Esophagus squamous epithelium (tissue), 5 donors: ENCODE results near the gene LNP1. TPM values are rescaled to one million over a fixed set of nuclear protein-coding genes. Genes with fewer than 3 reads are reported as not detected.

Source experiments
- DNase-seq: peaks from one replicate; lab custom pipeline; 2025; lab: John Stamatoyannopoulos, UW
- H3K27ac ChIP-seq, 4 donors: fragments of 200-600 bp; sonication (generic); one replicate each; pipeline ENCODE4 v1.5.1; 2016 to 2019; ENCODE audit warnings: mild to moderate bottlenecking in 1 of 4
- H3K27me3 ChIP-seq, 4 donors: fragments of 200-600 bp; sonication (generic); 1 replicate in 3 of 4; 2 replicates in 1 of 4; pipeline versions ENCODE4 v1.5.1 to v1.6.0; 2017 to 2021; ENCODE audit warnings: antibody characterized with exemption in 1 of 4
- H3K36me3 ChIP-seq, 3 donors: fragments of 200-600 bp; sonication (generic); one replicate each; pipeline ENCODE4 v1.5.1; 2016 to 2019
- H3K4me1 ChIP-seq, 3 donors: fragments of 200-600 bp; sonication (generic); one replicate each; pipeline ENCODE4 v1.5.1; 2017 to 2019
- H3K4me3 ChIP-seq, 4 donors: fragments of 200-600 bp; sonication (generic); 1 replicate in 3 of 4; 2 replicates in 1 of 4; pipeline ENCODE4 v1.5.1; 2016 to 2019; ENCODE audit warnings: mild to moderate bottlenecking in 2 of 4, moderate library complexity in 1 of 4
- H3K9me3 ChIP-seq, 3 donors: fragments of 200-600 bp; sonication (generic); one replicate each; pipeline ENCODE4 v1.5.1; 2016 to 2019
- POLR2A ChIP-seq, 4 donors: fragments of 450-650 bp; IDR thresholded peaks; one replicate each; pipeline ENCODE4 v1.6.1; 2017; ENCODE audit warnings: antibody characterized with exemption in 4 of 4, mild to moderate bottlenecking in 4 of 4, moderate library complexity in 3 of 4
- WGBS, 2 donors: methylation state at CpG; one replicate each; pipeline ENCODE4 v1.1.5; 2018; 5-methylcytosine and 5-hydroxymethylcytosine counted together
- intact Hi-C: fragments of 100-400 bp; cut with DNase I; formaldehyde crosslinking; loops from one replicate; pipeline ENCODE4 v1.15.0; 2022
- total RNA-seq, 4 donors: library from RNA; depleted of rRNA; stranded (reverse); fragments of >200 nt; gene quantifications; one replicate each; pipeline ENCODE4 v1.1.0, GENCODE V29; 2016
- TF ChIP-seq, protein P1 (sequence below), 6 experiments: fragments of 450-650 bp in 4 of 6; fragments of 200-600 bp in 2 of 6; sonication (generic) in 2 of 6; IDR thresholded peaks; one replicate each; pipeline ENCODE4 v1.5.1; 2016 to 2019; ENCODE audit warnings: antibody characterized with exemption in 6 of 6, mild to moderate bottlenecking in 4 of 6, moderate library complexity in 4 of 6
- donor health status: DM: yes; HTN: yes; CAD: no.

Gene LNP1
- total RNA-seq, 4 donors from 2014 or later = 0.31 to 1.5 (median 0.97) TPM

DNA sequence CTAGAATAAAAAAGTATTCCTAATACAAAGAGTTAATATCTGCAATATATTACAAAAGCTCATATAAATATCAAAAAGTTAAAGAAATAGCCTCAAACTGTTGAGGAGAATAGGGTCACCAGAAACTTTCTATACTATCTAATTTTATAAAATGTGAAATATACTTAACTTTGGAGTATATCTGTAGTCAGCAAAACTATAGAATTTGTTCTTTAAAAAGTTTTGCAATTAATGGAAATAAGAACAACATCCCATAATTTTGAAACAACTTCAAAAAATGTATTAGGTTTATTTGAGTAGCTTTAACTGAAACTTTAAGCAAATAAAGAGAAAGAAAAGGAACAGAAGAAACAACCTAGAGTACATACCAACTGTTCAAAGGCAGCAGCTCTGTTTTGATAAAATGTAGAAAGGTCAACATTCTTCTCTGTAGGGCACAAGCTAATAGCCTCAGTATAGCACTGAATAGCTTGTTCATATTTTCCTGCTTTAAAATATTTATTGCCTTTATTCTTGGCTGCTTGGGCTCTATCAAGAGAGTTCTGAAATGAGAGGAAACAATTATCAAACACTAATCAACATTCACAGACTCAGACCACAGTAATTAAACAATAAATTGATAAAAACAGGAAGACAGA, 14.8 kb upstream of the LNP1 start:
- H3K36me3 ChIP-seq = peaks cover 0 to 85% (median 0%) of the 10 kb centered on the region in 3 donors
- peaks cover 0 to 11% (median 8%) of the 10 kb centered on the region in 3 donors for H3K9me3 ChIP-seq
- no peak overlapping the region for H3K4me3 ChIP-seq
- no peak overlapping the region for H3K27ac ChIP-seq
- no peak for DNase-seq
- H3K27me3 ChIP-seq = no peaks in the 10 kb centered on the region
- TF ChIP-seq POLR2A (IDR thresholded peaks at IDR 0.05) = no peak
- TF ChIP-seq, protein P1, sequence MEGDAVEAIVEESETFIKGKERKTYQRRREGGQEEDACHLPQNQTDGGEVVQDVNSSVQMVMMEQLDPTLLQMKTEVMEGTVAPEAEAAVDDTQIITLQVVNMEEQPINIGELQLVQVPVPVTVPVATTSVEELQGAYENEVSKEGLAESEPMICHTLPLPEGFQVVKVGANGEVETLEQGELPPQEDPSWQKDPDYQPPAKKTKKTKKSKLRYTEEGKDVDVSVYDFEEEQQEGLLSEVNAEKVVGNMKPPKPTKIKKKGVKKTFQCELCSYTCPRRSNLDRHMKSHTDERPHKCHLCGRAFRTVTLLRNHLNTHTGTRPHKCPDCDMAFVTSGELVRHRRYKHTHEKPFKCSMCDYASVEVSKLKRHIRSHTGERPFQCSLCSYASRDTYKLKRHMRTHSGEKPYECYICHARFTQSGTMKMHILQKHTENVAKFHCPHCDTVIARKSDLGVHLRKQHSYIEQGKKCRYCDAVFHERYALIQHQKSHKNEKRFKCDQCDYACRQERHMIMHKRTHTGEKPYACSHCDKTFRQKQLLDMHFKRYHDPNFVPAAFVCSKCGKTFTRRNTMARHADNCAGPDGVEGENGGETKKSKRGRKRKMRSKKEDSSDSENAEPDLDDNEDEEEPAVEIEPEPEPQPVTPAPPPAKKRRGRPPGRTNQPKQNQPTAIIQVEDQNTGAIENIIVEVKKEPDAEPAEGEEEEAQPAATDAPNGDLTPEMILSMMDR (IDR thresholded peaks at IDR 0.05) = no peak
- intact Hi-C loops = no loop called here
- no peaks in the 10 kb centered on the region for H3K4me1 ChIP-seq

DNA sequence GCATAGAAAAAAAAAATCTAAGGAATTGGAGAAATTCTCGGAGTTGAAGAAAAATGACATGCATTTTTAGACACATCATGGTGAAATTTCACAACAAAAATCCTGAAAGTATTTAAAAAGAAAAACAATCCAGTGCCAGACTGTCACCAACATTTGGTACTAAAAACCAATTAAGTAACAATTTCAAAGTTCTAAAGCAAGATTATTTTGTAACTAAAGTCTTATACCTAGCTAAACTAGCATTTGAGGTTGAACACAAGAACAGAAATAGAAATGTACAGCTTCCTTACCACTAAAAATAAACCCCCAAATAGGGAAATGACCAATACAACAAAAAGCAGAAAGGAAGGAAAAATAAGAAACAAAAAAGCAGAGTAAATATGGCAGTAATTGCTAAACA, 12.3 kb upstream of the LNP1 start:
- no peak overlapping the region for H3K27ac ChIP-seq
- H3K27me3 ChIP-seq = no peaks in the 10 kb centered on the region
- intact Hi-C loops = no loop called here
- peaks cover 0 to 60% (median 0%) of the 10 kb centered on the region in 3 donors for H3K36me3 ChIP-seq
- no peak for TF ChIP-seq POLR2A (IDR thresholded peaks at IDR 0.05)
- TF ChIP-seq, protein P1 (IDR thresholded peaks at IDR 0.05) = no peak
- WGBS, 2 donors = 100% methylated on average over 1 of the region's 1 CpG
- no peak overlapping the region for H3K4me3 ChIP-seq
- no peak for DNase-seq
- peaks cover 0 to 14% (median 0%) of the 10 kb centered on the region in 3 donors for H3K4me1 ChIP-seq
- peaks cover 0 to 11% (median 8%) of the 10 kb centered on the region in 3 donors for H3K9me3 ChIP-seq

DNA sequence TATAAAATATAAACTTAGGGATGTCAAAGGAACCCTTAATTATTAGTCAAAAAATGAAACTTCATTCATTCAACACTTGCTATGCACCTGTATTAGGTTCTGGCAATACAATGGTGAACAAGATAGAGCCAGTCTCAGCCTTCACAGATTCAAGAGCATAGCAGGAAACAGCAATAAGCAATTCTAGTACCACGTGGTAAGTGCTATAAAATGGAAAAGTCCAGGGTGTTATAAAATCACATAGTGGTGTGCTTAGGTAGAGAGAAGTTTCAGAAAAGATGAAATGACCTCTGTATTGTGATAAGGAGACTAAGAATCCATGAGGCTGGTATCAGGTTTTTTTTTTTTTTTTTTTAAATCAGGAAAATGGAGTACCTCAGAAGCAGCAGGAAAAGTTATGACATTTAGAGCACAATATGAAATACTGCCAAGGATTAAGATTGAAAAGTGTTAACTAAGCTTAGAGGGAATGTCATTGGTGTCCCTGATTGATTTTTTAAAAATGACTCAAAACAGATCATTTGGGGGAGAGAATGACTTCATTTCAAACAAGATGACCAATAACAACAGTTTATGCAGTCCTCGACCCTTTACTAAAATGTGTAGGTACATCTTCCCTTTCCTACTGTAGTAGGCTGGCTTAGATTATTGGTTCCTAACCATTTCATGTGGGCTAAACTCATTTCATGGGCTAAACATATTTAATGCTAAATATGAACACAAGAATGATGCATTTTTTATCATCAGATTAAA, 5.5 kb upstream of the LNP1 start:
- DNase-seq = no peak
- Histone ChIP-seq H3K27me3 (no peaks in the 10 kb centered on the region), H3K9me3 (no peaks in the 10 kb centered on the region), H3K27ac (no peak overlapping the region), H3K4me1 (peaks cover 10 to 67% (median 15%) of the 10 kb centered on the region in 3 donors), H3K4me3 (no peak overlapping the region), H3K36me3 (peaks cover 0 to 6% (median 0%) of the 10 kb centered on the region in 3 donors)
- TF ChIP-seq, protein P1 (IDR thresholded peaks at IDR 0.05) = no peak
- no peak for TF ChIP-seq POLR2A (IDR thresholded peaks at IDR 0.05)
- 52 to 55% methylated on average over 2 of the region's 2 CpGs for WGBS, 2 donors
- intact Hi-C loops = no loop called here

DNA sequence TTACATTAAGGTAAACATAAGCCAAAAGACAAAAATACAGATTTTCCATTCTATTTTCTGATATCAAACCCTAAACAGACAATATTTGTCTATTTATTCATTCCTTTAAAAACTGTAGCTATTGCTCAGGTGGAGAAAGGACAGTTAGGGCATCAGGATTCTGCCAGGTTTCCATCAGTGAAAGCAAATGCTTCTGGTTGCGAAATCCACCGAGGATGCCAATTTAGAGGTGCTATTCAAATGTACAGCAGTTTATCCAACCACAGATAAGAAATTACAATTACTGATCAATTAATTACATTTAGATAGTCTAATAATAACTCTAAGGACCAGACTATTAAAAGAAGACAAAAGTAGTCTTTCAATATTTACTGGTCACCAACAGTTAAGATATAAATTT, 4.4 kb upstream of the LNP1 start:
- Histone ChIP-seq H3K4me1 (peaks cover 10 to 70% (median 15%) of the 10 kb centered on the region in 3 donors), H3K9me3 (no peaks in the 10 kb centered on the region), H3K27me3 (no peaks in the 10 kb centered on the region), H3K36me3 (no peaks in the 10 kb centered on the region), H3K4me3 (no peak overlapping the region), H3K27ac (no peak overlapping the region)
- WGBS, 2 donors = 40 to 60% methylated on average over 2 of the region's 2 CpGs
- intact Hi-C loops = no loop called here
- TF ChIP-seq POLR2A (IDR thresholded peaks at IDR 0.05) = no peak
- TF ChIP-seq, protein P1 (IDR thresholded peaks at IDR 0.05) = no peak
- DNase-seq = no peak
